Tracheal epithelial cell (primary cell): ENCODE data around the gene DDX4. TPM values are rescaled to one million over a fixed set of nuclear protein-coding genes. Genes with fewer than 3 reads are reported as not detected.

ENCODE experiments used
- total RNA-seq: library from RNA; depleted of rRNA; stranded (reverse); fragments of >200 nt; gene quantifications from 2 replicates; pipeline ENCODE4 v1.2.1, GENCODE V29; 2014

The DDX4 gene
- not detected in 2 replicates for total RNA-seq

GRCh38 chr5:55737793-55738192 lies at the start of gene DDX4:
Gene DDX4, plus strand, starts transcription at chr5:55738061. Its CDS starts 903 bp downstream, at chr5:55738964.

GRCh38 chr5:55712023-55712859 lies 25.6 kb upstream of the DDX4 start, which contains the start of gene SLC38A9:
Gene SLC38A9, minus strand, starts transcription at chr5:55712324. Its CDS starts 14,366 bp downstream, at chr5:55697958.

GRCh38 chr5:55850839-55851674 lies 113.2 kb downstream of the DDX4 start, which contains the start of gene IL31RA:
Gene IL31RA, plus strand, starts transcription at chr5:55851357. Its CDS starts 214 bp downstream, at chr5:55851571.

Other genes starting within 250 kb of the DDX4 start
- 31.8 and 56.9 TPM in 2 replicates for gene PLPP1, start 203.1 kb upstream of the DDX4 start, total RNA-seq
- gene SLC38A9, start 25.7 kb upstream of the DDX4 start, total RNA-seq, result 33.5 and 35.7 TPM in 2 replicates
- gene IL31RA, start 113.3 kb downstream of the DDX4 start, total RNA-seq, result 0.24 and 0.85 TPM in 2 replicates